Epithelial cell of proximal tubule (primary cell): Measurements from ENCODE around the gene MED9. TPM values are rescaled to one million over a fixed set of nuclear protein-coding genes. Genes with fewer than 3 reads are reported as not detected.

Experiments
- DNase-seq: peaks from one replicate; pipeline ENCODE4 v3.0.0-alpha.2; 2011; ENCODE audit warnings: low read depth
- H3K4me3 ChIP-seq: 2 replicates; pipeline ENCODE4 v1.5.1; 2011; ENCODE audit warnings: low read depth, mild to moderate bottlenecking, low read length
- total RNA-seq: library from RNA; depleted of rRNA; stranded (reverse); fragments of >200 nt; gene quantifications from 2 replicates; pipeline ENCODE4 v1.2.3, GENCODE V29; 2015
- TF ChIP-seq, protein P1 (sequence below): conservative IDR thresholded peaks from 2 replicates; pipeline ENCODE4 v1.5.1; 2012; ENCODE audit warnings: low read depth, mild to moderate bottlenecking, low read length

The MED9 gene
- total RNA-seq, 1 donor from 2014 or later: 11.8 TPM

DNA sequence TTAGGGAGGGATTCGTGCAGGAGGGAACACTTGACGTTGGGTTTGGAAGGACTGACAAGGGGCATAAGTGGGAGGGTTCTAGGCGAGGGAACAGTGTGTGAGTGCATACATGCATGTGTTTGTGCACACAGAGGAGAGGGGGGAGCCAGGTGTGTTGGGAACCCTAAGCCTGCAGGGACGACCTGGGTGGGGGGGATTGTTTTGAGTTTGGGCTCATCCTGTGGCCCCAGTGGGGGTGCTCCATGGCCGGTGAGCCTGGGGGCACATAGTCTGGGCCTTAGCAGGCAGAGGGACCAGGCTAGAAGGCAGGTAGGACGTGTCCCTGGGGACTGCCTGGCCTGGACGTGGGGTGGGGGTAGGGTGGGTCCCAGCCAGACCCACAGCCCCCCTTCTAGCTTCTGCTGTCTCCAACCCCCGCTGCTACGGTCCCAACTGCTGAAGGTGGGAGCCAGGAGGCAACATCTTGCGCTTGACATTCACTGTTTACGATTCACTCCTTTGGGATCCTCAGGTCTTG is 31.3 kb downstream of the MED9 start:
- H3K4me3 ChIP-seq: no peak overlapping the region
- DNase-seq: no peak
- TF ChIP-seq, protein P1, sequence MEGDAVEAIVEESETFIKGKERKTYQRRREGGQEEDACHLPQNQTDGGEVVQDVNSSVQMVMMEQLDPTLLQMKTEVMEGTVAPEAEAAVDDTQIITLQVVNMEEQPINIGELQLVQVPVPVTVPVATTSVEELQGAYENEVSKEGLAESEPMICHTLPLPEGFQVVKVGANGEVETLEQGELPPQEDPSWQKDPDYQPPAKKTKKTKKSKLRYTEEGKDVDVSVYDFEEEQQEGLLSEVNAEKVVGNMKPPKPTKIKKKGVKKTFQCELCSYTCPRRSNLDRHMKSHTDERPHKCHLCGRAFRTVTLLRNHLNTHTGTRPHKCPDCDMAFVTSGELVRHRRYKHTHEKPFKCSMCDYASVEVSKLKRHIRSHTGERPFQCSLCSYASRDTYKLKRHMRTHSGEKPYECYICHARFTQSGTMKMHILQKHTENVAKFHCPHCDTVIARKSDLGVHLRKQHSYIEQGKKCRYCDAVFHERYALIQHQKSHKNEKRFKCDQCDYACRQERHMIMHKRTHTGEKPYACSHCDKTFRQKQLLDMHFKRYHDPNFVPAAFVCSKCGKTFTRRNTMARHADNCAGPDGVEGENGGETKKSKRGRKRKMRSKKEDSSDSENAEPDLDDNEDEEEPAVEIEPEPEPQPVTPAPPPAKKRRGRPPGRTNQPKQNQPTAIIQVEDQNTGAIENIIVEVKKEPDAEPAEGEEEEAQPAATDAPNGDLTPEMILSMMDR: no peak

DNA sequence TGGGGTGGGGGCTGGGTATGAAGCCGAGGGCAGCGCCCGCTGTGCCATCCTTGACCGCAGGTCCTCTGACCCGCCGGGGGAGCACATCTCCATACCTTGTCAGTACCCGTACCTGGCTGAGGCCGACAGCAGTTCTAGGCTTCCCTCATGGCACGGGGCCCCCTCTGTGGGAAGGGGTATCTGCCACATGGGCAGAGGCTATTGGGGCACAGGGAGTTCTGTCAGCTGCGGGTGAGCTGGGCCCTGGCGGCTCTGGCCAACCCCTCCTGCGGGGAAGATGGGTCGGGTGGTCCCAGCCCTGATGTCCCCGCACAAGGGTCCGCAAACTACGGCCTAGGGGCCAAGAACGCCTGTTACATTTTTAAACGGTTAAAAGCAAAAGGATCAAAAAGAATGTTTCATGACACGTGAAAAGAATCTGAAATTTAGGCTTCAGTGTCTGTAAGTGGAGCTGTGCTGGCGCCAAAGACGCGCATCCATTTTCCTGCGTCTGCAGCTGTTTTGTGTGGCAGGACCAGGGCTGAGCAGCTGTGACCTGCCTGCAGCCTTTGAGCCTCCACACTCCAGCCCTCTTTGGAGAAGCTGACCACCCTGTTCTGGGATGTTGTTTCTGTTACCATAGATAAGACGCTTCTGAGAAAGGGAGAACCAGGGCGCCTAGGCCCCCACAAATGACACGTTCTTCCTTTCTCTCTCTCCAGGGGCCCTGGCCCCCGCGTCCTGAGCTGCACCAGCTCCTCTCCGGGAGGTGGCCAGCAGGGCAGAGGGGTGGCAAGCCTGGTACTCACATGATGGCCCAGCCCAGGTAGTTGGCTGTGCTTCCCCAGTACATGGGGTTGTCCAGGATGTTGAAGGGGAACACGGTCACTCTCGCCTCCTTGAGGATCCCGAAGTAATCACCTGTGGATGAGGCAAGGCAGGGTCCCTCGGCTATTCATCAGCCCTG is 32.1 kb downstream of the MED9 start:
- no peak for DNase-seq
- H3K4me3 ChIP-seq: no peak overlapping the region
- TF ChIP-seq, protein P1: no peak

DNA sequence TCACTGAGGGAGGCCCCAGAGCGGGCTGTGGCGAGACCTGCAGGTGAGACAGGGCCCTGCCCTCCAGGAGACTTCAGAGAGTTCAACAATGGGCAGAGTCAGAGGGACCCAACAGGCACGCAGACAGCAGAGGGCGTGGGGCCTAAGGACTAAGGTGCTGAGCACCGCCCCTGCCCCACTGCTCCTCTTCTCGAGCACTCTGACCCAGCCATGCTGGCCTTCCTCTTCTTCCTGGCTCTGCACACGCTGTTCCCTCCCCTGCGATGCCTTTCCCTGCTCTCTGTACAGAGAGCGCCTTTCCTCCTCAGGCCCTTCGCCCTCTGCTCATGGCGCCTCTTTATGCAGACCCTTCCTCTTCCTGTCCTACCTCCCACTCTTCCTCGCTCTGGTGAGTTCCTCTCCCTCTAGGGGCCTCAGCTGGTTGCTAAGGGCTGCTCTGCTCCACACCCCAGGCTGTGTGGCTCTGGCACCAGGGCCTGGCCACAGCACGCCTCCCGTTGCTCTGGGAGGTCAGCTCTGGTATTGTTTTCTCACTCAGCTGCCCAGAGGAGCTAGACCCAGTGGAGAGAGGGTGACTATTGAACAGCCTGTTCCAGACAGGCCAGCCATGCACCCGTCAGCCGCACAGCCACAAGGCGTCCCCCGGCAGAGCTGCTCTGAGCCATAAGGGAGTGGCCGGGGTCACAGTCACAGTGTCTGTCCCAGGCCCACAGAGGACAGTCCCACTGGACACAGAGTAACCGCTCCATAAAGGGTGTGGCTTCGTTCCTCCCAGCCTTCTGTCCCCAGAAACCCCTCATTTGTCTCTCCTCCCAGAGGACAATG is 33.0 kb downstream of the MED9 start:
- TF ChIP-seq, protein P1: no peak
- H3K4me3 ChIP-seq: no peak overlapping the region
- DNase-seq: no peak

DNA sequence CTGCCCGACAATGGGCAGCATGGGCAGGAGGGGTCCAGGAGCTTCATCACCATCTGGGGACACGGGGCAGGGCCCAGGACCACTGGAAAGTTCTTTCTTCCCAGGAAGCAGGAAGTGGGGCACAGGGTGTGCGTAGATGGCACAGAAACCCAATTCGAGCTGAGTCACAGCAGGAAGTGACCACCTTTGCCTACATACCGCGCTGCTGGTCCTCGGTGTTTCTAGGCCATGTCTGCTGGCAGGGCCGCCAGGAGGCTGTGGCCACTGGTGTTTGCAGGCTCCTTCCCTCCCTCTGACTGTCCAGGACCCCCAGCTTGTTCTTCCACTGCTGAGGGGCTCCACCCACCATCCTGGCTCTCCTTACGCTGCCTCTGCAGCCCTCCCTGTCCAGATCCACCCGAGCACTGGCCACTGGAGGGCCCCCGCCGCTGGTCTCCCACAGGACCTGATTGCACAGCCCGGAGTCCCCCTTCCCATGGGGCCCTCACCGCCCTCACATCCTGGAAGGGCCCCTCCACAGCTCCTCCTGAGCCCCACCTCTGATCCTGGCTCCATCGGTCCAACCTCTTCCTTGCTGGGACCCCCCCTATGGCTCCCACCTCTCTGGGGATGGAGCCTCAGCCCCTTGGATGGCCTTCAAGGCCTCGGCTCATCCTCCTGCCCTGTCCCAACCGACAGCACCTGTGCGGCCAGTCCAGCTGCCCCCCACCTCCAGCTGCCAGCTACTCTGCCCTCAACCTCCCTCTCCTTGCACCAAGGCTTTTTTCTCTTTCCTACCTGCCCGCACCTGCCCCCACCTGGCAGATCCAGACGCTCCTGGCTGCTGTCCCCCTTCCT is 33.9 kb downstream of the MED9 start:
- no peak for DNase-seq

DNA sequence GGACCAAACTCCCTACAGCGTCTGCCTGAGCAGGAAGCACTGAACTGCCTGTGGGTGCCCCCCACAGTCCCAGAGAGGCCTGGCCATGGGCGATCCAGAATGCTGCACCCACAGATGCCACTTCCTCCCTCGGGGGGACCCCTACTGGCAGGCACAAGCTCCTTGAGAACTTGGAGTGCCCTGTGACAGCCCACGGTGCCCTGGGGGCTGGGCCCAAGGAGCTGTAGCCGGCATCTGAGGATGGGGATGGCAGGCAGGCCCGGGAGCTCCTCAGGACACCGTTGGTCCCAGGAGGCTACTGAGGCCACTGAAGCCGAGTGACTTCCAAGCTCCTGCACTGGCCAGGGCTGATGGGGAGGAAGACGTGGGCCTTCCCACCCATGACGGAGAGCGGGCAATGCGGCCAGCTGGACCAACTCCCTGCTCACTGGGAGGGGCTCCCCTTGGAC is 34.5 kb downstream of the MED9 start:
- H3K4me3 ChIP-seq: no peak overlapping the region
- DNase-seq: no peak
- TF ChIP-seq, protein P1: no peak

More for the DNA sequence above, 33.9 kb downstream of the MED9 start:
- TF ChIP-seq, protein P1: no peak
- H3K4me3 ChIP-seq: no peak overlapping the region
